Heart left ventricle (tissue), 16 donors: ENCODE data around the gene FAM110C. TPM values are rescaled to one million over a fixed set of nuclear protein-coding genes. Genes with fewer than 3 reads are reported as not detected.
"Not testable (repeated sequence)": the region's sequence is repeated elsewhere in the genome, so short reads cannot be mapped to it uniquely, and the experiment has no call there.

Experiments
- ATAC-seq, 4 donors: fragments of 200-7000 bp; cut with Tn5 transposase; one replicate each; pipeline ENCODE4 v1.9.1; 2020 to 2022; ENCODE audit warnings: moderate library complexity in 4 of 4, mild to moderate bottlenecking in 3 of 4, moderate number of reproducible peaks in 1 of 4
- DNase-seq, 5 donors: peaks; one replicate each; pipeline ENCODE4 v3.0.0-alpha.2; 2020
- H3K27ac ChIP-seq, 12 donors: fragments of 200-600 bp; sonication (generic) in 4 of 12; one replicate each; pipeline versions ENCODE4 v1.5.0 to v1.8.0; 2016 to 2022; ENCODE audit warnings: mild to moderate bottlenecking in 2 of 12
- H3K27me3 ChIP-seq, 9 donors: fragments of 200-600 bp; sonication (generic) in 2 of 9; one replicate each; pipeline versions ENCODE4 v1.5.1 to v1.8.0; 2016 to 2022; ENCODE audit warnings: mild to moderate bottlenecking in 3 of 9
- H3K36me3 ChIP-seq, 9 donors: fragments of 200-600 bp; sonication (generic) in 2 of 9; one replicate each; pipeline versions ENCODE4 v1.5.0 to v1.8.0; 2018 to 2022; ENCODE audit warnings: mild to moderate bottlenecking in 2 of 9
- H3K4me1 ChIP-seq, 12 donors: fragments of 200-600 bp; sonication (generic) in 4 of 12; one replicate each; pipeline versions ENCODE4 v1.5.0 to v1.8.0; 2016 to 2022; ENCODE audit warnings: mild to moderate bottlenecking in 3 of 12
- H3K4me3 ChIP-seq, 12 donors: fragments of 200-600 bp; sonication (generic) in 4 of 12; one replicate each; pipeline versions ENCODE4 v1.5.0 to v1.8.0; 2017 to 2022; ENCODE audit warnings: mild to moderate bottlenecking in 9 of 12, moderate library complexity in 4 of 12
- H3K9me3 ChIP-seq, 12 donors: fragments of 200-600 bp; sonication (generic) in 4 of 12; one replicate each; pipeline versions ENCODE4 v1.5.0 to v1.8.0; 2016 to 2022; ENCODE audit warnings: mild to moderate bottlenecking in 1 of 12
- POLR2A ChIP-seq, 2 donors: fragments of 450-650 bp; IDR thresholded peaks; one replicate each; pipeline ENCODE4 v1.6.1; 2017; ENCODE audit warnings: antibody characterized with exemption in 2 of 2, mild to moderate bottlenecking in 2 of 2, moderate library complexity in 2 of 2
- WGBS, 4 donors: extraction: QIAGEN DNeasy Blood & Tissue Kit in 2 of 4; methylation state at CpG; one replicate each; pipeline versions ENCODE4 v1.1.5 to v1.1.7; 2013 to 2018; 5-methylcytosine and 5-hydroxymethylcytosine counted together
- intact Hi-C, 10 donors: fragments of 100-400 bp; cut with DNase I; formaldehyde crosslinking; loops; one replicate each; pipeline versions ENCODE4 v1.11.1 to v1.14.2; 2022
- polyA plus RNA-seq, 2 donors: library from polyadenylated mRNA; stranded (reverse); fragments of 200-250 nt; gene quantifications; one replicate each; pipeline ENCODE4 v1.2.3, GENCODE V29; 2013
- total RNA-seq, 9 donors: library from RNA; depleted of rRNA in 2 of 9; stranded (reverse); fragments of >200 nt in 2 of 9; fragmentation: NEBNext Ultra II Directional in 3 of 9; extraction: Animal tissue kit (Norgen Biotek cat#: 25700) in 3 of 9; gene quantifications; one replicate each; pipeline versions ENCODE4 v1.1.0 to v1.2.4, GENCODE V29; 2016 to 2023
- TF ChIP-seq, protein P1 (sequence below), 12 donors: fragments of 200-600 bp; sonication (generic) in 4 of 12; IDR thresholded peaks; one replicate each; pipeline versions ENCODE4 v1.5.0 to v1.8.0; 2018 to 2022; ENCODE audit warnings: antibody characterized with exemption in 12 of 12, mild to moderate bottlenecking in 5 of 12
- donor health status: ischemic (EF 13 %, LVEDD 7.1; RV severe dilation, severe dysfunction).
- donor health status: healthy with polysubstance abuse.
- donor health status: DM: no; HTN: yes; CAD: no.
- donor health status: DM: no; HTN: no; CAD: no.
- donor health status: ischemic (EF 25% LVEDD 6.9; RV normal size, moderate dysfunction).
- donor health status: ischemic (EF 25% LVEDD 5.7; RV mildly dilated, moderate dysfunction).
- donor health status: healthy.
- donor health status: DM: yes; HTN: yes; CAD: no.
- donor health status: ischemic (EF 35%, LVEDD 5.7; RV mildly dilated, moderate dysfunction).
- donor health status: nonischemic (EF 11% LVEDD 7.7; RV severe dilation, severe dysfunction).
- donor health status: DM: yes; HTN: yes; CAD: no.
- donor health status: PGD.
- donor health status: ischemic (EF 29% LVEDD 5.4; RV normal size, mild dysfunction).
- donor health status: nonischemic (EF 23%, LVEDD 6.1; RV moderate dilation, normal function).

Gene FAM110C
- total and polyA plus RNA-seq, 11 donors = 1.4 to 10.1 (median 2.3) TPM

- DNase-seq (no peak), ATAC-seq (no peak)
- Histone ChIP-seq H3K27ac (no peak overlapping the region), H3K4me3 (no peak overlapping the region), H3K27me3 (peaks cover 0 to 43% (median 0%) of the 10 kb centered on the region in 9 donors), H3K4me1 (no peaks in the 10 kb centered on the region), H3K9me3 (peaks cover 0 to 5% (median 0%) of the 10 kb centered on the region in 12 donors), H3K36me3 (no peaks in the 10 kb centered on the region)
- intact Hi-C loops = no loop called here
- no peak for TF ChIP-seq POLR2A (IDR thresholded peaks at IDR 0.05)
- TF ChIP-seq, protein P1, sequence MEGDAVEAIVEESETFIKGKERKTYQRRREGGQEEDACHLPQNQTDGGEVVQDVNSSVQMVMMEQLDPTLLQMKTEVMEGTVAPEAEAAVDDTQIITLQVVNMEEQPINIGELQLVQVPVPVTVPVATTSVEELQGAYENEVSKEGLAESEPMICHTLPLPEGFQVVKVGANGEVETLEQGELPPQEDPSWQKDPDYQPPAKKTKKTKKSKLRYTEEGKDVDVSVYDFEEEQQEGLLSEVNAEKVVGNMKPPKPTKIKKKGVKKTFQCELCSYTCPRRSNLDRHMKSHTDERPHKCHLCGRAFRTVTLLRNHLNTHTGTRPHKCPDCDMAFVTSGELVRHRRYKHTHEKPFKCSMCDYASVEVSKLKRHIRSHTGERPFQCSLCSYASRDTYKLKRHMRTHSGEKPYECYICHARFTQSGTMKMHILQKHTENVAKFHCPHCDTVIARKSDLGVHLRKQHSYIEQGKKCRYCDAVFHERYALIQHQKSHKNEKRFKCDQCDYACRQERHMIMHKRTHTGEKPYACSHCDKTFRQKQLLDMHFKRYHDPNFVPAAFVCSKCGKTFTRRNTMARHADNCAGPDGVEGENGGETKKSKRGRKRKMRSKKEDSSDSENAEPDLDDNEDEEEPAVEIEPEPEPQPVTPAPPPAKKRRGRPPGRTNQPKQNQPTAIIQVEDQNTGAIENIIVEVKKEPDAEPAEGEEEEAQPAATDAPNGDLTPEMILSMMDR (IDR thresholded peaks at IDR 0.05) = no peak
- WGBS, 4 donors = 82 to 96% (median 95%) methylated on average over 1 of the region's 1 CpG
These were observed 23.0 kb downstream of the FAM110C start for GRCh38 chr2:23283-23682.

DNA sequence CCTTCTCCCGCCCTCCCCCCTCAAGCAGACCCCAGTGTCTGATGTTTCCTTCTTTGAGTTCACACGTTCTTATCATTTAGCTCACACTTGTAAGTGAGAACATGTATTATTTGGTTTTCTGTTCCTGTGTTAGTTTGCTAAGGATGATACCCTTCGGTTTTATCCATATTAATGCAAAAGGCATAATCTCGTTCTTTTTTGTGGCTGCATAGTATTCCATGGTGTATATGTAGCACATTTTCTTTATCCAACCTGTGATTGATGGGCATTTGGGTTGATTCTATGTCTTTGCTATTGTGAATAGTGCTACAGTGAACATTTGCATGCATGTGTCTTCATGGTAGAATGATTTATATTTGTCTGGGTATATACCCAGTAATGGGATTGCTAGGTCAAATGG, 24.1 kb downstream of the FAM110C start:
- 47 to 72% (median 68%) methylated on average over 4 of the region's 4 CpGs for WGBS, 4 donors
- DNase-seq, H3K9me3 ChIP-seq, H3K36me3 ChIP-seq, ATAC-seq, intact Hi-C loops, H3K27ac ChIP-seq, H3K4me1 ChIP-seq, H3K4me3 ChIP-seq: not testable (repeated sequence)
- peaks cover 0 to 33% (median 0%) of the 10 kb centered on the region in 9 donors for H3K27me3 ChIP-seq

- DNase-seq, ATAC-seq, H3K36me3 ChIP-seq, intact Hi-C loops, H3K27ac ChIP-seq, H3K4me1 ChIP-seq, H3K9me3 ChIP-seq, H3K4me3 ChIP-seq: not testable (repeated sequence)
- H3K27me3 ChIP-seq = peaks cover 0 to 20% (median 0%) of the 10 kb centered on the region in 9 donors
- WGBS, 4 donors = 36 to 44% (median 40%) methylated on average over 4 of the region's 4 CpGs
These were observed 26.0 kb downstream of the FAM110C start for GRCh38 chr2:20259-20658.

GRCh38 chr2:19505-19904, 26.8 kb downstream of the FAM110C start:
- peaks cover 0 to 3% (median 0%) of the 10 kb centered on the region in 12 donors for H3K4me1 ChIP-seq
- WGBS, 4 donors = 67 to 73% (median 70%) methylated on average over 5 of the region's 5 CpGs
- H3K4me3 ChIP-seq = no peak overlapping the region
- no peak overlapping the region for H3K27ac ChIP-seq
- ATAC-seq (no peak), DNase-seq (no peak)
- peaks cover 0 to 15% (median 0%) of the 10 kb centered on the region in 9 donors for H3K27me3 ChIP-seq
- TF ChIP-seq, protein P1 (IDR thresholded peaks at IDR 0.05) = no peak
- TF ChIP-seq POLR2A (IDR thresholded peaks at IDR 0.05) = no peak
- intact Hi-C loops = no loop called here
- peaks cover 0 to 5% (median 0%) of the 10 kb centered on the region in 12 donors for H3K9me3 ChIP-seq
- H3K36me3 ChIP-seq = no peaks in the 10 kb centered on the region

- intact Hi-C loops = no loop called here
- TF ChIP-seq POLR2A (IDR thresholded peaks at IDR 0.05) = no peak
- TF ChIP-seq, protein P1 (IDR thresholded peaks at IDR 0.05) = peak in 11 of 12 donors; percentile 17 to 51 (median 32)
- Histone ChIP-seq H3K36me3 (no peaks in the 10 kb centered on the region), H3K4me3 (no peak overlapping the region), H3K27me3 (peaks cover 0 to 12% (median 0%) of the 10 kb centered on the region in 9 donors), H3K27ac (no peak overlapping the region), H3K9me3 (peaks cover 0 to 5% (median 0%) of the 10 kb centered on the region in 12 donors), H3K4me1 (peaks cover 0 to 3% (median 0%) of the 10 kb centered on the region in 12 donors)
- 69 to 76% (median 74%) methylated on average over 14 of the region's 14 CpGs for WGBS, 4 donors
- DNase-seq (no peak), ATAC-seq (no peak)
These were observed 27.7 kb downstream of the FAM110C start for GRCh38 chr2:18402-19271.

DNA sequence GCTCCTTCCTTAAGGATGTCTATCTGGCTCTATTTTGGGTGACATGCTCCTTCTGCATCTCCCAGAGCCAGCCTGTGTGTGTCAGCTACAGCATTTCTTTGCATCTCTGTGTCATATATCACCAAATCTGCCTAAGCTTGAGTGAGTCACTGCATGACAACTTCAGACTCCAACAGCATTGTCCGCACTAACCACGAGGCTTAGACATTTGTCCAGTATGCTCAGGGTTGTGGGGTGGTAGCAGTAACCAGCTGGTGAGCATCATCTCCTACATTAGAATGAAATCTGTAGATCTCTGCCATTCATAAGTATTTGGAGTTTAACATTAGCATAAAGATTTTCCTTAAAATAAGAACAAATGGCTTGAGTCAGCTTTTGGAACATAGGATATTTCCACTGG, 30.4 kb downstream of the FAM110C start:
- H3K27ac ChIP-seq, intact Hi-C loops, H3K4me3 ChIP-seq, H3K9me3 ChIP-seq, DNase-seq, H3K27me3 ChIP-seq, ATAC-seq, H3K4me1 ChIP-seq, H3K36me3 ChIP-seq: not testable (repeated sequence)
- WGBS, 4 donors = 64 to 74% (median 73%) methylated on average over 2 of the region's 2 CpGs
